Left lung (tissue), 10 donors: ENCODE measurements around the gene CCDC57. TPM values are rescaled to one million over a fixed set of nuclear protein-coding genes. Genes with fewer than 3 reads are reported as not detected.

Experiments used
- ATAC-seq: fragments of 200-7000 bp; cut with Tn5 transposase; one replicate; pipeline ENCODE4 v1.9.1; 2020; ENCODE audit warnings: moderate library complexity
- DNase-seq, 4 donors: peaks; one replicate each; pipeline ENCODE4 v3.0.0-alpha.2; 2013 to 2020
- H3K27ac ChIP-seq, 2 donors: fragments of 200-600 bp; sonication (generic) in 1 of 2; one replicate each; pipeline versions ENCODE4 v1.5.0 to v1.8.0; 2020 to 2021
- H3K27me3 ChIP-seq, 2 donors: fragments of 200-600 bp; sonication (generic) in 1 of 2; one replicate each; pipeline versions ENCODE4 v1.5.0 to v1.8.0; 2020 to 2021
- H3K36me3 ChIP-seq, 2 donors: fragments of 200-600 bp; sonication (generic) in 1 of 2; one replicate each; pipeline versions ENCODE4 v1.5.0 to v1.8.0; 2020 to 2021
- H3K4me1 ChIP-seq, 2 donors: fragments of 200-600 bp; one replicate each; pipeline ENCODE4 v1.8.0; 2021
- H3K4me3 ChIP-seq, 2 donors: fragments of 200-600 bp; sonication (generic) in 1 of 2; one replicate each; pipeline versions ENCODE4 v1.5.0 to v1.8.0; 2020 to 2021; ENCODE audit warnings: mild to moderate bottlenecking in 1 of 2
- H3K9me3 ChIP-seq, 2 donors: fragments of 200-600 bp; sonication (generic) in 1 of 2; one replicate each; pipeline versions ENCODE4 v1.5.0 to v1.8.0; 2020 to 2021
- CTCF ChIP-seq, 2 donors: fragments of 200-600 bp; sonication (generic) in 1 of 2; IDR thresholded peaks; one replicate each; pipeline versions ENCODE4 v1.5.0 to v1.8.0; 2021; ENCODE audit warnings: antibody characterized with exemption in 2 of 2
- intact Hi-C, 2 donors: fragments of 100-400 bp; cut with DNase I; formaldehyde crosslinking; loops; one replicate each; pipeline versions ENCODE4 v1.11.2 to v1.14.2; 2022
- polyA plus RNA-seq, 6 donors: library from polyadenylated mRNA; unstranded; fragments of 120-200 nt; gene quantifications; one replicate each; pipeline ENCODE4 v1.2.1, GENCODE V29; 2013; ENCODE audit not compliant: insufficient read length in 6 of 6
- total RNA-seq, 2 donors: library from RNA; stranded (reverse); fragmentation: NEBNext Ultra II Directional; extraction: Animal tissue kit (Norgen Biotek cat#: 25700); gene quantifications; one replicate each; pipeline ENCODE4 v1.2.1, GENCODE V29; 2021
- donor health status: DM: no; HTN: yes; CAD: no.
- donor health status: DM: no; HTN: no; CAD: no.

The CCDC57 gene
- total and polyA plus RNA-seq, 8 donors: 41.7 to 73.4 (median 59.8) TPM

GRCh38 chr17:82184761-82185160 is 27.9 kb downstream of the CCDC57 start:
- no peak for DNase-seq
- ATAC-seq: no peak
- H3K36me3 ChIP-seq: peaks cover 0 to 60% of the 10 kb centered on the region in 2 donors
- no peaks in the 10 kb centered on the region for H3K4me1 ChIP-seq
- no peak overlapping the region for H3K27ac ChIP-seq
- no peaks in the 10 kb centered on the region for H3K27me3 ChIP-seq
- no peak for TF ChIP-seq CTCF (IDR thresholded peaks at IDR 0.05)
- H3K9me3 ChIP-seq: no peaks in the 10 kb centered on the region
- intact Hi-C loops: no loop called here
- no peak overlapping the region for H3K4me3 ChIP-seq

DNA sequence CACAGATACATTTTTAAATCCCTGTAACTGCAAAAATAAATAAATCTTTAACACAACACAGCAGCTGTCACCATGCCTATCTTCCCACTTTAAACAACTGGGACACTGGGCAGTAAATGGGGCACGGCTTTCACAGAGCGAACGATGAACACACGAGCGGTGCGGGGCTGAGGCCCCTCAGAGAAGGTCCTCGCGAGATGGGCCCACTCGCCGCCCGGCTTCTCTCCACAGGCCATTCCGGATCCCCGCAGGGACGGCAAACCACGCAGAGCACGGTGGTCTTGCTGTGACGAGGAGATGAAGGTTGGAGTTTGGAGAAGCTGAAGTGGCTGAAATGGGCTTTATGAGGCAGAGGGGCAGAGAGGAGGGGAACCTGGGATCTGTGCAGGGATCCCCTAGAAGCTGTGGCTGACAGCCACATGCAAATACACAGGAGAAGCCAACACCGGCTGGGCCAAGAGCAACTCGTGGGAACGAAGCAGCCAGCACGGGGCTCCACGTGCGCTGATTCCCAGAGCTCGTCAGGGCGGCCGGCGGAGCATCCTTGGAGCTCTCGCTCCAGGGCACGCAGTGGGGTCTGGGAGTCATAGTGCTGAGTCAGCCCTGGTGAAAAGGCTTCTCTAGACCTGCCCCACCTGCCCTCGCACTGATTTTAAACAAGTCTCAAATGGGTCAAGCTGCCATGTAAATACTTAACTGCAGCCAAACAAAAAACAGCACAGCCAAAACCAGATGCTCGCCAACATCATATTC is 31.7 kb downstream of the CCDC57 start:
- DNase-seq (peak in 1 of 4 donors; percentile 66), ATAC-seq (no peak)
- no peaks in the 10 kb centered on the region for H3K9me3 ChIP-seq
- H3K4me3 ChIP-seq: no peak overlapping the region
- no peak for TF ChIP-seq CTCF (IDR thresholded peaks at IDR 0.05)
- H3K27me3 ChIP-seq: no peaks in the 10 kb centered on the region
- intact Hi-C loops: no loop called here
- no peak overlapping the region for H3K27ac ChIP-seq
- H3K4me1 ChIP-seq: no peaks in the 10 kb centered on the region
- H3K36me3 ChIP-seq: peaks cover 0 to 80% of the 10 kb centered on the region in 2 donors

DNA sequence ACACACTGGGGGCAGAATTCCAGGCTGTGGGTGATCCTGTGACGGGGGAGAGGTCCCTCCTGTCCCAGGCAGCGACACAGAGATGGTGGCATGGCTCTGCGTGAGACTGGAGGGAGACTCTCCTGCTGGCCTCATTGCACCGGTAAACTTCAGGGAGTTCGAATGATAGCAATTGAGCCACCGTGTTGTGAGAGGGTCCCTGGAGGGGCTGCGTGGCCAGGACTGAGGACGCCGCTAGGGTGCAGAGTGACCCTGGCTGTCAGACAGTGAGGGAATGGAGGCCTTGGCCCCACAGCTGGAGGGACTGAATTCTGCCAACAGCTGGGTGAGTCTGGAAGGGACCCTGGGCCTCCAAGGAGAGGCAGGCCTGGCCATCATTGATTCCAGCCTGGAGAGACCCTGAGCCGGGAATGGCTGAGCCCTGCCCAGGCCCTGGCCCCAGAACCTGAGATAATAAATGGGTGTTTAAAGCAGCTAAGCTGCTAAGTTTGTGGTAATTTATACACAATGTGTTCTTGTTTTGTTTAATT is 32.6 kb downstream of the CCDC57 start:
- Histone ChIP-seq H3K27me3 (no peaks in the 10 kb centered on the region), H3K4me3 (no peak overlapping the region), H3K4me1 (no peaks in the 10 kb centered on the region), H3K27ac (no peak overlapping the region), H3K36me3 (peaks cover 0 to 86% of the 10 kb centered on the region in 2 donors), H3K9me3 (no peaks in the 10 kb centered on the region)
- DNase-seq (peak in 1 of 4 donors; percentile 33), ATAC-seq (no peak)
- intact Hi-C loops: no loop called here
- TF ChIP-seq CTCF (IDR thresholded peaks at IDR 0.05): no peak

DNA sequence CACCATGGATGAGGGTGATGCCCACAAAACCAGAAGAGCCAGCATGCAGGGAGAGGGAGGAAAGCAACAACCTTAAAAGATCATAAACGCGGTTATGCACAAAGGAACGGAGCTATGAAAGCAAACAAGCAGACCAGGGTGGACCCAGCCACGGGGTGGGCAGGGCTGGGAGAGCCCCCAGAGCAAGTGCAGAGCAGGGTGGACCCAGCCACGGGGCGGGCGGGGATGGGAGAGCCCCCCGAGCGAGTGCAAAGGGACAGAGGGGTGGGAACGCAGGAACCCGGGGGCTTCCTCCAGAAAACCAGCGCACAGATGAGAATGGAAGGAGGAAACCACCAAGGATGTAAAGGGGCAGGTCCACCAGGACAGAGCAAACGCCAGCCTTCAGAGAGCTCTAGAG is 33.2 kb downstream of the CCDC57 start:
- no peak overlapping the region for H3K27ac ChIP-seq
- H3K4me1 ChIP-seq: no peaks in the 10 kb centered on the region
- peak in 1 of 4 donors; percentile 30 for DNase-seq
- no peaks in the 10 kb centered on the region for H3K27me3 ChIP-seq
- ATAC-seq: no peak
- no peak overlapping the region for H3K4me3 ChIP-seq
- intact Hi-C loops: no loop called here
- peaks cover 0 to 84% of the 10 kb centered on the region in 2 donors for H3K36me3 ChIP-seq
- no peaks in the 10 kb centered on the region for H3K9me3 ChIP-seq
- TF ChIP-seq CTCF (IDR thresholded peaks at IDR 0.05): no peak

DNA sequence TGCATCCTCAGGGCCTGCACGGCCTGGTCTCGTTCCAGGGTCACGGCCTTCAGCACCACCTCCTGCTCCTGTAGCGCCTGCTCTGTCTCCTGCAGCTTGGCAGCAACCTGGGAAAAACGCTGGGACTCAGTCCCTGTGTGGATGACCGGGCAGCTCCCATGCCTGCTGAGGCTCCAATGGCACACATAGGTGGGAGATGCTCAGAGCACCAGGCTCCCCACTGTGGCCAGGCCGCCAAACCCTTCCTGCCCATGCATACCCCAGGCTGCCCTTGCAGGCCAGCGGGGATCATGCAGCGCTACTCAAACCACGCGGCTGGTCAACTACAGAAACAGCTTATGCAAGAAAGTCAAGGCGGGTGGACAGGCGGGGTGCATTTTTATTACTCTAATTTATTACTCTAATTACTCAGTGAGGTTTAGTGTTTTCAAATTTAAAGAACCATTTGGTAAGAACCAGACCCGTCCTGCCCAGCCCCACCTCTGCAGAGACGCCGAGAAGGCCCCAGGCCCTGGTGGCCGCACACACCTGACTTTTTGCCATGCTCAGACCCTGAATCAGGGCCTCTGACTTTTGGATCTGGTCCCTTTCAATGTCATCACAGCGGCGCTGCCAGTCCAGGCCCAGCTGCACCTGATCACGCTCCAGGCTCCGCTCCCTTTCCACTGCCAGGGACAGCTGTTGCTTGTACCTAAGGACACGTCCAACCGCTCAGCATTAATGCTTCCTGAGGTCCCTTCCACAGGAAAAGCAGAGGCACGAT is 34.0 kb downstream of the CCDC57 start:
- TF ChIP-seq CTCF (IDR thresholded peaks at IDR 0.05): no peak
- no peaks in the 10 kb centered on the region for H3K4me1 ChIP-seq
- peaks cover 0 to 82% of the 10 kb centered on the region in 2 donors for H3K36me3 ChIP-seq
- ATAC-seq: no peak
- no peaks in the 10 kb centered on the region for H3K9me3 ChIP-seq
- DNase-seq: peak in 1 of 4 donors; percentile 59
- intact Hi-C loops: no loop called here
- H3K27me3 ChIP-seq: no peaks in the 10 kb centered on the region
- no peak overlapping the region for H3K27ac ChIP-seq
- H3K4me3 ChIP-seq: no peak overlapping the region
